Measurements from ENCODE around the gene CHRDL2. TPM values are rescaled to one million over a fixed set of nuclear protein-coding genes. Genes with fewer than 3 reads are reported as not detected.
"Not testable (repeated sequence)": the region's sequence is repeated elsewhere in the genome, so short reads cannot be mapped to it uniquely, and the experiment has no call there.

The CHRDL2 gene
- total RNA-seq, 1 experiment from 2014 or later: not detected

DNA sequence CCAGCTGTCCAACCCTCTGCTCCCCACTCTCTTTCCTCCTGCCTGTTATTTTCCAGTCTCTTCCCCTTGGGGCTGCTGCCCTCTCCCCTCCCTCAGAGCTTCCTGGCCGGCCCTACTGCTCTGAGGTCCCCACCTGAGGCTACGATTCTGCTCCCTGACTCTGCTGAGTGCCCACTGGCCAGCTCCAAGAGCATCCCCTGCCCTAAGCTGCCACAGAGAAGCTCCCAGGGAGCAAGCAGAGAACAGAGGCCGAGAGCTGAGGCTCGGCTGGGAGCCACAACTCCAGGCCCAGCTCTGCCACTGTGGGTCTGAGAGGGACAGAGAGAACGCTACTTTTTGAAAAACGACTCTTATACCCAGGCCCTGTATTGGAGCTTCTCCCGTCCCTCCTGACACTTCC, 61.1 kb downstream of the CHRDL2 start:
- no peak for DNase-seq (ENCODE audit: low spot score)

DNA sequence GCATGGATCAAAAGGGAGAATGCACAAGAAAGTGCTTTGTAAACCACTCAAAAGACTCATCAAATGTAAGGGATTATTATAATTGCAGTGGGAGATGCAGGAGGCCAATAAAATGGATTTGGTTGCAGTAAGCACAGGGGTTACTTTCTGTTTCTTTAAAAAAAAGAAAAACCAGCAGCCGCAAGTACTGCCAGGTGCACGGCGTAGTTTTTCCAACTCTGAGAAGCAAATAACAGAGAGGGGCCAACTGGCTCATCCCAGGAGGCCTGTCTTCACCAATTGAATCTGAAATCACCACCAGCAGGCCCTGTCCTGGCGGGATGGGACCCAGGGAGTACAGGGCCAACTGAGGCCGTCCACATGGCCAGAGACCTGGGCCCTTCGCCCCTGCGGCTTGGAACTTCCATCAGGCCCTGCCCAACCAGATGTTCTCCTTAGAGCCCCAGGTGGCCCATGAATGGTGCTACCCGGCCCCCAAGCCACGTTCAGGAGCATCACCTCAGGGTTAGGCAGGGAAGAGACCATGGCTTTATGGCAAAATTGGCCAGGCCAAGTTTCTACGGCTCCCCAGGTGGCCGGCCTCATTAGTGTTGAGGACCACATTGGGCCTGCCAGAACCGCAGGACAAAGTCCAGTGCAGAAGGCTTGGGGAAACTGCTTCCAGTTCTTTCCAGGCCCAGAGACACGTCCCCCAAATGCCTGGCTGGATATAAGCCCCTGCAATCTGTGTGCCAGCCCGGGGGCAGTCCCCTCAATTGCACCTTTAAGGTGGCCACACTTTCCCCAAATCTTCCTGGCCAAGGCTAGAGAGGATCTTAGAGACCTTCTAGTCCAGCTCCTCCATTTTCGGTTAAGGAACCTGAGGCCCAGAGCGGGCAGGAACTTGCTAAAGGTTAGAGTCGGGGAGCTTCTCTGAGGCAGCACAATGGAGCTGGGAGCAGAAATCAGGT, 61.7 kb downstream of the CHRDL2 start:
- no peak for DNase-seq (ENCODE audit: low spot score)

DNA sequence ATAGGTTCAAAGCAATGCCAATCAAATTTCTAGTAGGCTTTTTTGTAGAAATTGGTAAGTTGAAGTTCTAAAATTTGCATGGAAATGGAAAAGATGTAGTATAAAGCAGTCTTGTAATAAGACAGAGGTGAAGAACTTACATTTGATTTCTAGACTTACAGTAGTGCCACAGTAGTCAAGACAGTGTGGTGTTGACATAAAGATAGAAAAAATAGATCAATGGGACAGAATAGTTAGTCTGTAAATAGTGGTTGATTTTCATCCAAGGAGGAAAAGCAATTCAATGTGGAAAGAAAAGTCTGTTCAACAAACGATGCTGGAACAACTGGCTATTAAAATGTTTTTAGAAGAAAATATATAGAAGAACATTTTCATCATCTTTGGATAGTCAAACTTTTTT, 67.9 kb downstream of the CHRDL2 start:
- DNase-seq (ENCODE audit: low spot score): no peak

DNA sequence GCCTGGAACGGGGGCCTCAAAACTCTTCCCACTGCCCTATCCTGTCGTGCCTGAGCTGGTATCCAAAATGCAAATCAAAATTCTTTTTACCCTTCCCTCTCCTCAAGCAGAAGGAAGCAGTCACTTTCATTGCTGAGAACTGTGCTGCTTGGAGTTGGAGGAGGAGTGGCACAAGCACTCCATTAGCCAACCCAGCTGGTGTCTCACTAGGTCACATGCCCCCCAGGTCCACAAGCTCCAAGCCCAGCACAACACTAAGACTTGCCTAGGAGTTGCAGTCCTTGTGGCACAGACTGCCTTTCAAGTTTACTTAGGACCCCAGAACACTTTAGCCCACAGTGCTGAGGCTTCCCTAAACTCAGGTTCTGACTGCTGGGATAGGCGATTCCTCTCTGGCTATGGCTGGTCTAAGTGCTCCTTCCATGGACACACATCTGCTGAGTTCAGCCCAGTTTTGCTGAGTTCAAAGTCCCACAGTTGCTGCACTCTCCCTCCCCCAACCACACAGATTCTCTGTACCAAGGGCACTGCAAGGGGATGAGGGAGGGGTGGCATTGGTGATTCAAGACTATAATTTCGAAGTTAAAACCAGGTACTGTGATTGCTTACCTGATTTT, 68.6 kb downstream of the CHRDL2 start:
- no peak for DNase-seq (ENCODE audit: low spot score)

- DNase-seq (ENCODE audit: low spot score): not testable (repeated sequence)
These were observed 72.1 kb downstream of the CHRDL2 start for GRCh38 chr11:74659124-74659523.

DNA sequence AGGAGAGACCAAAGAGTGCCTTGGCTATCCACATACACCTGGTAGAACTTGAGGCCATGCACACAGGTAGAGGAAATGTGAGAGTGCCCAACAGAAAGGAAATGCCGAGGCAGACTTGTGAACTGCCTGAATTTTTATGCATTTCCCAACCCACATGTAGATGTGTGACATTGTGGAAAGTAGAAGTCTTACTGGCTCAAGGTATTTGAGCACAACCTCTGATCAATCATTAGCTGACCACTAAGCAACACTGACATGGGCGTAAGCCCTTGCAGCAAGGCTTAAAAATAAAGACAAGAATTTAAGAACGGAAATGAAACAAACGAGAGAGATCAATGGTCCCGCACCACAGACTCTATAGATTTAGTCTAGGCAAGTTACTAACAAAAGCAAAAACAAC, 76.2 kb downstream of the CHRDL2 start:
- no peak for DNase-seq (ENCODE audit: low spot score)

- no peak for DNase-seq (ENCODE audit: low spot score)
These were observed 80.7 kb downstream of the CHRDL2 start for GRCh38 chr11:74650498-74650897.

- DNase-seq (ENCODE audit: low spot score): no peak
These were observed 82.3 kb downstream of the CHRDL2 start for GRCh38 chr11:74648894-74649293.

GRCh38 chr11:74647831-74648230, 83.4 kb downstream of the CHRDL2 start:
- no peak for DNase-seq (ENCODE audit: low spot score)

- DNase-seq (ENCODE audit: low spot score): no peak
These were observed 83.8 kb downstream of the CHRDL2 start for GRCh38 chr11:74647404-74647803.

- DNase-seq (ENCODE audit: low spot score): no peak
These were observed 84.3 kb downstream of the CHRDL2 start for GRCh38 chr11:74646954-74647353.

Other genes starting within 250 kb of the CHRDL2 start
- gene LIPT2, start 237.7 kb downstream of the CHRDL2 start, total RNA-seq (2014; rRNA removed; shearing (Covaris generic)): 8.3 and 8.8 TPM in 2 replicates
- 28.7 and 41.1 TPM in 2 replicates for gene POLD3, start 138.8 kb downstream of the CHRDL2 start, total RNA-seq (2014; rRNA removed; shearing (Covaris generic))
- 23.2 and 28.6 TPM in 2 replicates for gene RNF169, start 17.4 kb upstream of the CHRDL2 start, total RNA-seq (2014; rRNA removed; shearing (Covaris generic))
- gene XRRA1, start 217.7 kb upstream of the CHRDL2 start, total RNA-seq (2014; rRNA removed; shearing (Covaris generic)): 13.2 and 27.3 TPM in 2 replicates
- gene SPCS2, start 217.8 kb upstream of the CHRDL2 start, total RNA-seq (2014; rRNA removed; shearing (Covaris generic)): 35.6 and 61.5 TPM in 2 replicates

Measured in A172 (cell line).